NCI-H187 treated with DMSO at 0.1 percent for 48 hours (cell line): ENCODE results near the gene MAB21L3.

Experiments used
- DNase-seq: peaks from one replicate; lab custom pipeline; 2025; lab: John Stamatoyannopoulos, UW

MAB21L3 gene

GRCh38 chr1:116166011-116166571, 54.9 kb downstream of the MAB21L3 start:
- no peak for DNase-seq

- no peak for DNase-seq
Observed at GRCh38 chr1:116166655-116167054, 55.5 kb downstream of the MAB21L3 start.

DNA sequence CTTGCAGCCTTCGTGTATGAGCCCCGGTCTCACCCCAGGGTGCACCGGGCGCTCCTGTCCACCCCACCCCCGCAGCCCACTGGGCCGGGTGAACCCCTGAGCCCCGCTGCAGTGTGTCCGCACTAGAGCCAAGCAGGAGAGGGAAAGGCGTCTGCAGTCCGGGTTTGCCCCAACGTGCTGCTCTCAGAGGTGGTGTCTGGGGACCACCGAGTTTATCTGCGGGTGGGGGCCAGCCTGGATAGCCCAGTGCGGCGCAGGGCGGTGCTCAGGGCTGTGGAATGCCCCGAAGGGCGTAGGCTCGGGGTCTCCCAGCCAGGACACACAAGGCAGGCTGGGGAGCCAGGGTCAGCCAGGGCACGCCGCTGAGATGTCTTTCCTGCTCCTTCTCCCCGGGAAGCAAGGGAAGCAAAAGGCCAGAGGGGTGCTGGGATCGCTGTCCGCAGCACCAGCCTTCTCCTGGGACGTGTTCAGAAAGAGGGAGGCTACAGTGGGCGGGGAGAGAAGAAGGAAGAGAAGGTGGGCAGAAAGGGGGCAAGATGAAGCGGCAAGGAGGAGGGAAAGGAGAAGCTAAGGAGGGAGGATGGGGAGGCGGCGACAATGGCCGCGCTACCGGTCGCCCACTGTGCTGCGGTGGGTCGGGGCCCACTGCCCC, 56.6 kb downstream of the MAB21L3 start:
- DNase-seq = no peak

DNA sequence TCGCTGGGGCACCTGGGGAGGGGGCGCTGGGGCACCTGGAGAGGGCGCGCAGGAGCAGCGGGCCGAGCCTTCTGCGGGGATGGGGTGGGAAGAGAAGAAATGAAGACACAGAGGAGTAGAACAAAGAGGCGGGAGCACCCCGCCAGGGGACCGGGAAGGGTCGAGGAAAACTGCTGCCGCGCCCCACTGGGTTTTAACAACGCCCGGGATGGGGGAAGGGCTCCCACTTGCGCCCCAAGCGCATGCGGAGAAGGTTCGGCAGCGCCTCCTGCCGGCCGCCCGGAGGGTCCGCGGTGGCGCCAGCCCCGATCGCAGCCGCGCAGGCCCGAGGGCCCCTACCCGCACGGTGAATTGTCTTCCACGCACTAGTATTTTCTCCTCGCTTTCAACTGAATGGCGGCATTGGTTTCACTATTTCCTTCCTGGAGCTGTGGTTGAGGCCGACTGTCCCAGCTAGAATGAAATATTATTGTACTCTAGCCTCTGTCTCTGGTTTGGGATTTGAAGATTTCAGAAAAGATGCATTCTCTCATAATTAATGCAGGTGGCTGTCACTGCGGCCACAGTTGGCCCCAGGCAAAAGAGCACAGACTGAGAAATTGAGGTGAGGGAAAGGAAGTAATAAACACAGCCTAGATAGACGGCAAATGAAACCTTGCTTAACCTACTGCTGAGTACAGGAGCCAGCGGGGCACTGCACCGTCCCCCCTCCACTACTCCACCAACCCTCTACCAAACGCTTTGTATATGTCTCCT, 57.3 kb downstream of the MAB21L3 start:
- DNase-seq = no peak

GRCh38 chr1:116169898-116170297, 58.7 kb downstream of the MAB21L3 start:
- no peak for DNase-seq

DNA sequence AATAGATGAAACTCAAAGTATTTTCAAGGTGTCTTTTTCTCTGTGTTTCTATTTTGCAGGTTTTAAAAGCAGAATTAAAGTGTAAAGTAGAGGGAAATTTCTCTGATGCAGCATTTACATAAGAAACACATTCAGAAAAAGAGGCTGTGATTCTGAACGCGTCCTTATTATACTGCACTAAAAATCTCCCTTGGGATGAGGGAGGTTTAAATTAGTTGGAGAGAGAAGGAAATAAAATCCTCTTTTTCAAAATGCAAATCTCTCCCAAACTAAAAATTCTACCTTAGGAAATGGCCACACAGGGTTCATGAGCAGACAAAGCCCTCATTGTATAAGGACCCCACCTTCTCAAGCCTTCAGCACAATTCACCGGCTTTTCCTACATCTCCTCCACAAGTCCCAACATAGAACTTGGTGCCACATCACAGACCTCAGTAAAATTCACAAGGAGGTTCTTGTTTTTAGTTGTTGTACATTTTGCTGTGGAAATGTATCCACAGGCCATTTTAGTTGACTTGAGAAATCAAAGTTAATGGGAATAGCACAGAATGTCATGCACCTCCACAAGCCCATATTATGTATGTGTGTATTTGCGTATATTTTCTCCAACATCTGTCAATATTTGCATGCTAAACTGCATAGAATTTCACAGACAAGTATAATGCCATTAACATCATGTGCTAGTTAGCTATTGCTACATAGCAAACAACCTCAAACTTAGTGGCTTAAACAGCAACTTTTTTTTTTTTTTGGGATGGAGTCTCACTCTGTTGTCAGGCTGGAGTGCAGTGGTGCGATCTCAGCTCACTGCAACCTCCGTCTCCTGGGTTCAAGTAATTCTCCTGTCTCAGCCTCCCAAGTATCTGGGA, 59.8 kb downstream of the MAB21L3 start:
- no peak for DNase-seq

DNA sequence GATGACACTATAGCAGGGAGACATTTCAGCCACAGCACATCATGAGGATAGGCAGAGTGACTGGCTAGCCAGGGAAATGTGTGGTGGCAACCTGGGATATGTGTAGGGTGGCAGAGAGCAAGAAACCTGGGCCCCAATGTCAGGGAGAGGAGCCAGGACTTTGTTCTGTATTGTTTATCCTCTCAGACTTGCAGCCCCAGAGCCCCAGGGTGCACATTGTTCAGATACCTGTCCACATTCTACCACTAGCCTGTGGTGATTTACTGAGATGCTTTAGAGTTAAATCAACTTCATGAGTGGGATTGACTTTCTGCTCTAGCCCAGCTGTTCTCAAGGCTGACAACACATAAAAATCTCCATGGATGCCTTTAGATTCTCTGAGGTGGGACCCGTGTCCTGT, 61.5 kb downstream of the MAB21L3 start:
- no peak for DNase-seq

DNA sequence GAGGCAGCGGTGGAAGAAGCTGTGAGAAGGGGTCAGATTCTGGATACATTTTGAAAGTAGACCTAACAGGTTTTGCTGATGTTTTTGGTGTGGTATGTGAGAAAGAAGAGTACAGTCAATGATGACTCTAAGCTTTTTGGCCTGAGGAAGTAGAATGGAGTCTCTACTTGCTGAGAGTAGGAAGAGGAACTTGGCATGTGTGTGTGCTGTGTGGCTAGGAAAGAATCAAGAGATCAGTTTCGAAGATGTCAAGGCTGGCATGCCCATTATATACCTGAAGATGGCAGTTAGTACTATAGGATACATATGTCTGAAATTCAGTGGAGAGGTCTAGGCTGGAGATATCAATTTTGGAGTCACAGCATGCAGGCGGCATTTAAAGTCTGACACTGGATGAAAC, 64.4 kb downstream of the MAB21L3 start:
- no peak for DNase-seq

DNA sequence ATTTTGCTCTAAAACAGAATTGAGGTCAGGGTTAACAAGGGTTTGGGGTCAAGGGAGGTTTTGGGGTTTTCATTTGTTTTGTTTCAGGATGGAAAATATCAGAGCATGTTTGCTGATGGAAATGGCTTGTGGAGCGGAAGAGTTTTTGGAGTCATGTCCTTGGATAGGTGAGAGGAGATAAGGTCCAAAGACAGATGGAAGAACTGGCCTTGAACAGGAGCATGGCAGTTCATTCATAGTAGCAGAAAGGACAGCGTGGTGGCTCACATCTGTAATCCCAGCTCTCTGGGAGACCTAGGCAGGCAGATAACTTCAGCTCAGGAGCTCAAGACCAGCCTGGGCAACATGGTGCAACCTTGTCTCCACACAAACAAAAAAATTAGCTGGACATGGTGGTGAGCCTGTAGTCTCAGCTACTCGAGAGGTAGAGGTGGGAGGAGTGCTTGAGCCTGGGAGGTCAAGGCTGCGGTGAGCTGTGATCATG, 65.1 kb downstream of the MAB21L3 start:
- DNase-seq = no peak

DNA sequence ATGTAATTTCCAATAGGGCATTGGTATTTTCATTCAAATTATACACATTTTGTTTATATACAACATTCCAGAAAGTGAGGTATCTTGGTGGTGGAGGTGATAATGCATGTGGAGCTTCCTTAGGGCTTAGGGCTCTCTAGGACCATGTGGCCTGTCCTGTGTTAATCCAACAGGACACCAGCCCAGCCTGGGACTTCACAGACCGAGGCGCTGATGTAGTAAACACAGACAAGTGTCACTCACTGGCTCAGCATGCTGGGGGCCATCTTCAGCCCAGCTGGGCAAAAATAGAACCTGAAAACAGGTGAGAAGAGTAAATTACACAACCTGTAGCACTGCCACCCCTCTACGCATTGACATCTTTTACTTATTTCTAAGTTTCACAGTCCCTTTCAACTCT, 66.7 kb downstream of the MAB21L3 start:
- no peak for DNase-seq

DNA sequence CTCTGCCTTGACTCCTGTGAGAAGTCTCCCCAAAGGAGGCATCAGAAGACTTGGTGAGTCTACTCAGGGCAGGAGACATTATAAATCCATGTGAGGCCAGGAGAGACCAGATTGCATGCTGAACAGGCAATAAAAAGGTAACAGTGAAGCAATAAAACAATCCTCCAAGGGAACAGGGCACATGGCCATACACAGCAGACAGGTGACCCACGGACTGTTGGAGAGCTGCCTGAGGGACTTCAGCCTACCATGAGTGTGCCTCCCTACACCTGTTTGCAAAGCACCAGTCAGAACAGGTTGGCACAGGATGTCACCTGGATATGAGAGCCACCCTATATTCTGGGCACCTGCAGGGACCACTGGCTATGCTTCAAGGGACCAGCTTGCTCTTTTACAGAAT, 67.6 kb downstream of the MAB21L3 start:
- DNase-seq = no peak

- DNase-seq = no peak
Observed at GRCh38 chr1:116179419-116179818, 68.2 kb downstream of the MAB21L3 start.

DNA sequence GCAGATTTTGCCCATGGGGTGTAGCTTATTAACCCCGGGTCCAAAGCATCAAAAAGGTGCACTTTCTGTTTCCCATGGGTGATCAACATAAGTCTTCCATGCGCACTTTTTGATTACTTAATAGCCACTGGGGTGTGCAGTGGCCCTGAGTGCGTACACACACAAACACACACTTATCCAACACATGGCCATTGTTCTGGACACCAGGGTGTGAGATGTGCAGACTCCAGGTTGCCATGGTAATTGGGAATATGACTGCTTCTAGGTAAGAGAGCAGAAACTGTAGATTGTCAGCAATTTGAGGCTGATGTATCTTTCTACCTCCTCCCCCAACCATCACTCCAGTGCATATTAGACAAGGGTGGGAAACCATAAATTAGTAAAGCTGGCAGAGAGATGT, 68.8 kb downstream of the MAB21L3 start:
- no peak for DNase-seq

- no peak for DNase-seq
Observed at GRCh38 chr1:116182019-116182714, 71.0 kb downstream of the MAB21L3 start.
